H4 (cell line): Measurements from ENCODE around the gene ATXN1. TPM values are rescaled to one million over a fixed set of nuclear protein-coding genes. Genes with fewer than 3 reads are reported as not detected.

ENCODE experiments used
- DNase-seq: peaks from one replicate; pipeline ENCODE4 v3.0.0-alpha.2; 2015; ENCODE audit warnings: low spot score
- total RNA-seq: library from RNA; depleted of rRNA; stranded (reverse); fragments of >200 nt; shearing (Covaris generic); gene quantifications from 2 replicates; pipeline ENCODE4 v1.2.3, GENCODE V29; 2014

Gene ATXN1
- total RNA-seq, 1 experiment from 2014 or later, result 18.9 TPM

DNA sequence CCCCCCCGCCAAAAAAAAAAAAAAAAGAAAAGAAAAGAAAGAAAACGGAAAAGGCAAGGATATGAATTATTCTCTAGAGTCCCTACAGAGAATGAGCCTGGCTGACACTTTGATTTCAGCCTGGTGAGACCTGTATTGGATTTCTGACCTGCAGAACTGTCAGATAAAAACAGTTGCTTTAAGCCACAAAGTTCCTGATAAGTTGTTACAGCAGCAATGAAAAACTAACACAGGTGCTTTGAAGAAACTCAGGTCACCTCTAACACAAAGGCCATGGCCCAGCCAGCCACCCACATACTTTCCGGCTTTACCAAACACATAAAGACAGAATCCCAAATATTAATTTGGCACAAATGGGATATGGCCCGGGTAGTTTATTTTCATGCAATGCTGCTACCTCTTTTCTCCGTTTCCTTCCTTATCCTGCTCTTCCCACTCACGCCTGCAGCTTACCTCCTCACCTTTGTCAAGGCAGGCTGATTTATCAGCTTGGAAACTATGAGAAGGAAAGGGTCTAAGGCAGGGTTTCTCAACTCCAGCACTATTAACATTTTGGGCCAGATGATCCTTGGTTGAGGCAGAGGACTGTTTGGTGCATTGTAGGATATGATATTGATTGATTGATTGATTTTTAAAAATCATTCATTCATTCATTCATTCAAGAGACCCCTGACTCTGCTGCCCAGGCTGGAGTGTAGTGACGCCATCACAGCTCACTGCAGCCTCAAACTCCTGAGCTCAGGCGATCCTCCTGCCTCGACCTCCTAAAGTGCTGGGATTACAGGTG, 88.1 kb downstream of the ATXN1 start:
- DNase-seq, result no peak

DNA sequence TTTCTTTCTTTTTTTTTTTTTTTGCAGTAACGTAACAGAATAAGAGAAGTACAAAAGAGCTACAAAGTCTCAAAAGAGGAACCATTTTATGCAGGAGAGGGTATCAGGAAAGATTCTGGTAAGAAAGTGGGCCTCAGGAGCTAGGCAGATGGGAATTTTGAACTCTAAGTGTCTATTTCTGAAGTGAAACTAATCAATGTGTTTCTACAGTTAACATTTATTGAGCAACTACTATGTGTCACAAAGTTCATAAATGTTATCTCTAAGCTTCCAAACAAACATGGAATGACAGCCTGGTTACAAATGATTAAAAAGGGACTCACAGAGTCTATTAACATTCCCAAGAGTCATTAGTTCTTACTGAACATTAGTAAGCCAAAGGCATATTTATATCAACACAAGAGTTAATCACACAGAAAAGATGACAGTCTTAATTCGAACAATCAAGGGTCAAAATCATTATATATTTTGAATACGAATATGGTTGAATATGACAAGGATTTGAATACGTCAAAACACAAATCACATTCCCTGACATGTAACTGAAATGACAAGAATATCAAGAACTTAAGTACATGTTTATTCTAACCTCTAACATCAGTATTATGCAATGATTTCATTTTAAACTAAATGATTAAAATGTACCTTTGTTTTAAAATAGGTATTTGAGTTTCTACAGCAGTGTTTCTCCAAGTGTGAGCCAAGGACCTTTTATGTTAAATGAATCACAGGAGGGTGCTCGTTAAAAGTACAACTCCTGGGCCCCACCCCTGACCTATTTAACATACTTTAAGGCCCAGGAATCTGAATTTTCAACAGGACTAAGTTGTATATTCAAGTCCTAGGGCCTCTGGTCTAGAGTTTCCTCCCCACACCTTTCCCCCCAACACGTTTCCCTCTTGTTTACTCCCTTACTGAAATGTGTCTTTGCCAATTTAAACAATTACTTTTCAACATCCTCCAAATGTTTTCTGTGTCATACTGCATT, 89.7 kb downstream of the ATXN1 start:
- DNase-seq, result no peak

GRCh38 chr6:16670617-16671051, 90.6 kb downstream of the ATXN1 start:
- no peak for DNase-seq

DNA sequence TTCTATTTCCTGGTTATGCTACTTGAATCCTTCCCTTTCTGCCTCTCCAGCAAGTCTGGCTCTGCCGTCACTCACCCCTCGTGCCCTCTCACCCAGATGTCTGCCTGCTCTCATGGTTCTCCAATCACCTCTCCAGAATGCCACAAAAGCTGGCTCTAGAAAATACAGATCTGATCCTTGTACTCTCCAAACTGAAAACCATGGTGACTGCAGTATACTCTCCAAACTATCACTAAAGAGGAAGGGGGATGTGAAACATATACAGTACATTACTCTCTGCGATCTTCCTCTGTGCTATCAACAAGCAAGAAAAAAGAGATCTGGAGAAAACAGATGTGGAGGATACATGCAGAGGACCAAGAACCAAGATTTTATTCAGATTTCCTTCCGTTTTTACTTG, 91.1 kb downstream of the ATXN1 start:
- DNase-seq, result peak; percentile 41

DNA sequence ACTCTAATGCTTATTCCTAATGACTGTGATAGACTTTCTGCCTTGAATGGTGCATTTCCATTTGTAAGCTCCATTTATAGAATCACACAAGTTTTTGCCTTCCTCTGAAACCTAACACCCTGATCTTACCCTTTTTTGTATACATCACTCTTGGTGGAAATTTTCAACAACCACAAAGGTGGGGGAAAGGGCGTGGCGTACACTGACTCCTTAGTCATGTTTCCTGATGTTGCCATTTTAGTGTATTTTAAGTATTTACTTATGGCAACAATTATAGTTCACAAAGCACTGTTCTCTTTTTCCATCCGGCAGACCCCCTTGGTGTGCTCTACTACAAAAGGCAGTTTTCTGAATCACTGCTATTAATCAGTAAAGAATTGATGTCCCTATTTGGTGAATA, 92.0 kb downstream of the ATXN1 start:
- DNase-seq, result peak; percentile 91

GRCh38 chr6:16667509-16667908, 93.8 kb downstream of the ATXN1 start:
- no peak for DNase-seq

GRCh38 chr6:16665992-16666391, 95.3 kb downstream of the ATXN1 start:
- no peak for DNase-seq

GRCh38 chr6:16665182-16665581, 96.1 kb downstream of the ATXN1 start:
- no peak for DNase-seq

- no peak for DNase-seq
Observed at GRCh38 chr6:16663901-16664300, 97.4 kb downstream of the ATXN1 start.

GRCh38 chr6:16660157-16660497, 101.1 kb downstream of the ATXN1 start:
- DNase-seq, result no peak

DNA sequence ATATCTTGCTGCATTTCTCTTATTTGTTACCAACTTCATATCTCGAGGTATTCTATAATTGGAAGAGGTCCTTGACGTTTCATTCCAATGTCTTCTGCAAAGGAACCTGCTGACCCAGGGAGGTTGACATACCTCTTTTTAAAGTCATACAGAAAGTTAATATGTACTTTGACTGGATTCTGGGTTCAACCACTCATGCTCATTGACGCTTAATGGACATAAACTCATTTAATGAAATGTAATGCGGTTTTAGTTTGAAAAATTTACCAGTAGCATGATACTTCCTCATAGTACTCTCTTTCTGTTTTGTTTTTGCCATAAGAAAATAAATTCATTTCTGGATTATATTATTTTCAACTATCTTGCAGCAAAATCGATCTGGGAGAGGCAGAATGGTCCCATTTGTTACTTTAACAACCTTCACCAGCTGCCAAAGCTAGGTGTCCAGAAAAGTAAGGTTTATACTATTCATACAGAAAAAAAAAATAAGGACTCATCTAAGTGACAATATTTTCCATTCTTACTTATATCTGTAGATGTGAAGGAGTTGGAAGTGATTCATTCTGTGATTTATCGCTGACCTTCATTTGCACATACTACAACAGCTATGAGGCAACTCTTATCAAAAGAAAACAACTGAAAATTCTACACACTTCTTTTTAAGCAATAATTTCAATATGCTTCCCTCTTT, 101.6 kb downstream of the ATXN1 start:
- DNase-seq, result no peak

DNA sequence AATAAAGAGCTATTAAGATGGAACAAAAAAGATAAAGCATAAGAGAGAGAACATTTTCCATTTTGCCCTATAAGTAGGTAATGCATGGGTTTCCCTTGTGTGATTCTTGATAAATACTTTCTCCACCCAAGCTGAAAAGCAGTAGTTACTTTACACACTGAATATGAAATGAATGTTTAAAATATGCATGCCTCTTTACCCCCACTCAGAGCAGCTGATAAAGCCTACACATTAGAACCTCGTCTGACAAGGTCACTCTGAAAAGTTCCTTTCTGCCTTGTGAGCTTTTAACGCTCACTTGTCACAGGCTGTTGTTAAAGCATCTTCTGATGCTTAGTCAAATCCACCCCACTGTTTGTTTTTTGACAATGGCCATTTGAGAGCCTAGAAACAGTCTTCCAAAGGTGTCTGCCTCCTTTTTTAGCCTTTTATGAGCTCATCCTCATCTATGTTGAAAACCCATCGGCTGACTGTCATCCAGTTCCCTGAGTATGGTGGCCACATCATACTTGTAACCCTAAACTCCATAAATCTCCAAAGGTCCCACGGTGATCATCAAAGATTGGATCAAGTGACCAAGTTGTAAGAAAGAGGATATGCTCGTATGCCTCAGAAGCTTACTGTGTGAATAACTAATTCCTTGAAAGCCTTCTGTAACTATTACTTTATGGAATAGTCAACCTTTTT, 102.8 kb downstream of the ATXN1 start:
- DNase-seq, result no peak

DNA sequence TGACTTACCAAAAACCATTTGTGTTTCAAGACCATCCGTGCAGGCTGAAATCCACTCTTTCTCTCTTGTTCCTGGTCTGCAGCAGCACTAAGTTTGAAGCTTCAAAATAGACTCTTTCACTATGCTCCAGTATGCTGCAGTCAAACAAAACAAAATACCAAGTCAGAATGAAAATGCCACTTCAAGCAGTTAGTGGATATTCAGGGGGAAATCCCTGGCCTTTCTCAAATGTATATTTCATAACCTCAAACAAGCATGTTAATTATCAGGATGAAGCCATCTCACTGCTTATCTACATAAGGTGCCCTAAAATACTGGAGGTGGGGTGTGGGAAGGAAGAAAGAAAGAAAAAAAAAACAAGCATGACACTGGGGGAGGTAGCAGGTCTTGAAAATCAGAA, 103.5 kb downstream of the ATXN1 start:
- no peak for DNase-seq

- DNase-seq, result no peak
Observed at GRCh38 chr6:16656451-16656850, 104.8 kb downstream of the ATXN1 start.

DNA sequence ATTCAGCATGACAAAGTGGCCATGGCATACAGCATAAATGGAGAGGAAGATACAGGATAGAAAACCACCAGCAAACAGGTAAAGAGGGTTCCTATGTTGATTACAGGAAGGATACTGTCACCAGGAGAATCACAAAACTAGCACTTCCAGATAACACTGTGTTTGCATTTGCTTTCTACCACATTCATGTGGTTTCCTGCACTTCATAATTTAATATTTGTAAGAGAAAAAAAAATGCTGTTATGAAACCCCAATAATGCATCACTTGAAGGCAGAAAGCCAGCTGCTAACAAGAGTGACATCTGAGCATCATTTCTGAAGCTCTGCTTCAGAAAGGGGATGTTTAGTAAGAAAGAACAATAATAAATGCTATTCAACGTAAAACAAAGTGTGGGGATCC, 106.6 kb downstream of the ATXN1 start:
- no peak for DNase-seq

DNA sequence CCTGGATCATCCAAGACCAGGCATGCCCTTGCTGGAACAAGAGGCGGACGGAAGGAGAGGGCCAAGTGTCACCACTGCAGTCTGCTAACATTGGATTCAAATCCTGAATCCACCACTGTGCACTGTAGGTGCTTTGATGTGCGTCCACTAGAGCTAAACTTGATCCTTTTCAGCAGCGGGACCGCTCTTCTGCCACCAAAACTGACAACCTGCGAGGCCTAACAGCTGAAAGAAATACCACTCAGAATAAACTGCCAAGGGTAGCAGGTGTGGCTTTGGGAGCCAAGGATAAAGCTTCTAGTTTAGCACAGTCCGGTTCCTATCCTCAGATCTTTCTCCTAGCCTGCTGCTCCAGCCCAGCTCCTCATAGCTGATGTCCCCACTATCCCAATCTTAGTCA, 108.0 kb downstream of the ATXN1 start:
- DNase-seq, result no peak

DNA sequence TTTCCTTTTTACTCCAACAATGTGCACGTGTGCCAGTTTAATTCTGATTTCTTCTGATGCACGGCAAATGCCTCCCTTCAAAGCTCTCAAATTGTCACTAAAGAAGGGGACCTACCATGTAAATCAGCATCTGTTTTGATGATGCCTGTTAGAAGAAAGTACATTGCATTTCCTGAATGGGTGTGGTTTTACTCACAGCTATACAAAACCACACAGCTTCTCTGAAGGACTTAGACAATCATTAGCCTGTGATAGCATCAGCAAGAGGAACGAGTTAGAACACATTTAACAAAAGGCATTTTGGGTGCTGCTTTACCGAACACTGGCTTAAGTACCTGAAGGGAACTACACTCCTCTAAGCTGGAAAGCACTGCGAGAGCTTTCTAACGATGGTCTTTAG, 109.4 kb downstream of the ATXN1 start:
- no peak for DNase-seq

GRCh38 chr6:16649890-16650289, 111.4 kb downstream of the ATXN1 start:
- DNase-seq, result no peak

- no peak for DNase-seq
Observed at GRCh38 chr6:16649241-16649640, 112.0 kb downstream of the ATXN1 start.

DNA sequence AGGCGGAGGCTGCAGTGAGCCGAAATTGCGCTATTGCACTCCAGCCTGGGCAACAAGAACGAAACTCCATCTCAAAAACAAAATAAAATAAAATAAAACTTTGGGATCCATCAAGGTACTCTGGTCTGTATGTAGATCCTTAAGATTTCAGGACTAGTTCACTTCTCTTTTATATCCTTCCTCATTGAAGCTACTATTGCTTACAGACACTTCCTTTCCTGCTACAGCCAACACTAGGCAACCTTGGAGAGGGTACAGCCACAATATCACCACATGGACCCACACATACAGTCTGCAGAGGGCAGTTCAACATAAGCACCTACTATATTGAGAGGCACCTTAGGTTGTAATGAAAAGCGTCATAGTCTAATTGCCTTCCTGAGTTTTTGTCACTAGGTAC, 113.3 kb downstream of the ATXN1 start:
- no peak for DNase-seq

DNA sequence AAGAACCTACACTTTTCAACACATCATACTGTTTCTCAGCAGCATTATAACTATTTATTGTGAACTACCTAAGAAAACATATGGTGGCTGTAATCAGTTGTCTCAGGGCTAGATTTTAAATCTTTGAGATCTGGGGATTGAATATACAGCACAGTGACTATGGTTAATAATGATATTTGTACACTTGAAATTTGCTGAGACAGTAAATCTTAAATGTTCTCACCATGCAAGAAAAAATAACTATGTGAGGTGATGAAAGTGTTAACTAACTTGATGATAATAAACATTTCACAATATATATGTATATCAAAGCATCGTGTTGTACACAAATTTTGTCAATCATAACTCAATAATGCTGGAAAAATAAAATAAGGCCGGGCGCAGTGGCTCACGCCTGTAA, 113.8 kb downstream of the ATXN1 start:
- no peak for DNase-seq
